Neural crest cell (in vitro differentiated cells): ENCODE results near the gene TERT. TPM values are rescaled to one million over a fixed set of nuclear protein-coding genes. Genes with fewer than 3 reads are reported as not detected.
"Not testable (repeated sequence)": the region's sequence is repeated elsewhere in the genome, so short reads cannot be mapped to it uniquely, and the experiment has no call there.

Experiments
- DNase-seq: peaks from one replicate; pipeline ENCODE4 v3.0.0; 2021; ENCODE audit warnings: low read depth, mixed read lengths, low spot score
- H3K27ac Mint-ChIP-seq: one replicate; pipeline ENCODE4 v1.8.0; 2021; ENCODE audit warnings: mild to moderate bottlenecking, mixed read lengths; ENCODE audit not compliant: unreplicated experiment
- H3K27me3 Mint-ChIP-seq: 2 replicates; pipeline ENCODE4 v1.8.0; 2021; ENCODE audit warnings: low read depth, mild to moderate bottlenecking, mixed read lengths
- H3K36me3 Mint-ChIP-seq: 2 replicates; pipeline ENCODE4 v1.8.0; 2021; ENCODE audit warnings: low read depth, mild to moderate bottlenecking, mixed read lengths
- H3K4me1 Mint-ChIP-seq: 2 replicates; pipeline ENCODE4 v1.8.0; 2021; ENCODE audit warnings: mixed read lengths
- H3K4me3 Mint-ChIP-seq: one replicate; pipeline ENCODE4 v1.8.0; 2021; ENCODE audit warnings: mild to moderate bottlenecking, mixed read lengths
- H3K9me3 Mint-ChIP-seq: 2 replicates; pipeline ENCODE4 v1.8.0; 2021; ENCODE audit warnings: mixed read lengths
- total RNA-seq: library from RNA; stranded (reverse); gene quantifications from 2 replicates; pipeline ENCODE4 v1.2.1, GENCODE V29; 2021
- TF ChIP-seq, protein P1 (sequence below): fragments of 200-600 bp; sonication (generic); conservative IDR thresholded peaks from 2 replicates; pipeline ENCODE4 v1.5.0; 2021; ENCODE audit warnings: antibody characterized with exemption, mild to moderate bottlenecking

TERT gene
- total RNA-seq, 1 donor from 2014 or later: 5.6 TPM

- Mint-ChIP-seq H3K4me1 (no peaks in the 10 kb centered on the region), H3K9me3 (no peaks in the 10 kb centered on the region), H3K27me3 (no peaks in the 10 kb centered on the region), H3K36me3 (no peaks in the 10 kb centered on the region), H3K27ac (no peak overlapping the region), H3K4me3 (no peak overlapping the region)
- no peak for DNase-seq
- TF ChIP-seq, protein P1, sequence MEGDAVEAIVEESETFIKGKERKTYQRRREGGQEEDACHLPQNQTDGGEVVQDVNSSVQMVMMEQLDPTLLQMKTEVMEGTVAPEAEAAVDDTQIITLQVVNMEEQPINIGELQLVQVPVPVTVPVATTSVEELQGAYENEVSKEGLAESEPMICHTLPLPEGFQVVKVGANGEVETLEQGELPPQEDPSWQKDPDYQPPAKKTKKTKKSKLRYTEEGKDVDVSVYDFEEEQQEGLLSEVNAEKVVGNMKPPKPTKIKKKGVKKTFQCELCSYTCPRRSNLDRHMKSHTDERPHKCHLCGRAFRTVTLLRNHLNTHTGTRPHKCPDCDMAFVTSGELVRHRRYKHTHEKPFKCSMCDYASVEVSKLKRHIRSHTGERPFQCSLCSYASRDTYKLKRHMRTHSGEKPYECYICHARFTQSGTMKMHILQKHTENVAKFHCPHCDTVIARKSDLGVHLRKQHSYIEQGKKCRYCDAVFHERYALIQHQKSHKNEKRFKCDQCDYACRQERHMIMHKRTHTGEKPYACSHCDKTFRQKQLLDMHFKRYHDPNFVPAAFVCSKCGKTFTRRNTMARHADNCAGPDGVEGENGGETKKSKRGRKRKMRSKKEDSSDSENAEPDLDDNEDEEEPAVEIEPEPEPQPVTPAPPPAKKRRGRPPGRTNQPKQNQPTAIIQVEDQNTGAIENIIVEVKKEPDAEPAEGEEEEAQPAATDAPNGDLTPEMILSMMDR: no peak
Measured at GRCh38 chr5:1232780-1233179, 62.1 kb downstream of the TERT start.

GRCh38 chr5:1231354-1231905, 63.4 kb downstream of the TERT start:
- DNase-seq: no peak
- Mint-ChIP-seq H3K4me1 (no peaks in the 10 kb centered on the region), H3K9me3 (no peaks in the 10 kb centered on the region), H3K4me3 (no peak overlapping the region), H3K27ac (no peak overlapping the region), H3K36me3 (no peaks in the 10 kb centered on the region), H3K27me3 (no peaks in the 10 kb centered on the region)
- TF ChIP-seq, protein P1: no peak

DNA sequence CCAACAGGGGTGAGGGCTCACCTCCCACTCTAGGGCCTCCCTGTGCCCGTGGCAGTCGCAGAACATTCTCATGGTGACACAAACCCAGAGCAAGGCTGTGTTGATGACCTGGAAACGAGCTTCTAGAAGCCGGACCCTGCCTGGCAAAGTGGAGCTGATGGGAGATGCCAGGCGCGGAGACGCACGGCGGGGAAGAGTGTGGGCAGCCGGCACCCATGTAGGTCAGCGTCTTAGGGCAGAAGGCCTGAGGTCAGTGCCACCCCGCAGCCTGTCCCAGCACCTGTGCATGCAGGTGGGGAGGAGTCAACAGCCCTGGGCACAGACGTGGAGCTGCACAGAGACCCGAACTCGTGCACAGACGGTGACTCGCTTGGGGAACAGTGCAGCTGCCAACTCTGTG, 64.3 kb downstream of the TERT start:
- Mint-ChIP-seq H3K36me3 (no peaks in the 10 kb centered on the region), H3K4me1 (no peaks in the 10 kb centered on the region), H3K4me3 (no peak overlapping the region), H3K27me3 (no peaks in the 10 kb centered on the region), H3K9me3 (no peaks in the 10 kb centered on the region), H3K27ac (no peak overlapping the region)
- TF ChIP-seq, protein P1: no peak
- DNase-seq: no peak

DNA sequence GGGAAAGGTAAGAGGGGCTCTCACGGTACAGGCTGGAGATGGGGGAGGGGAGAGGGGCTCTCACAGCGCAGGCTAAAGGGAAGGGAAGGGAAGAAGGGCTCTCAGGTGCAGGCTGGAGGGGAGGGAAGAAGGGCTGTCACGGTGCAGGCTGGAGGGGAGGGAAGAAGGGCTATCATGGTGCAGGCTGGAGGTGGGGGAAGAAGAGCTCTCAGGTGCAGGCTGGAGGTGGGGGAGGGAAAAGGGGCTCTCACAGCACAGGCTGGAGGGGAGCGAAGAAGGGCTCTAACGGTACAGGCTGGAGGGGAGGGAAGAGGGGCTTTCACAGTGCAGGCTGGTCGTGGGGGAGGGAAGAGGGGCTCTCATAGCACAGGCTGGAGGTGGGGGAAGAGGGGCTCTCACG, 65.0 kb downstream of the TERT start:
- DNase-seq: no peak
- TF ChIP-seq, protein P1: no peak
- Mint-ChIP-seq H3K27me3 (no peaks in the 10 kb centered on the region), H3K27ac (no peak overlapping the region), H3K36me3 (no peaks in the 10 kb centered on the region), H3K4me3 (no peak overlapping the region), H3K9me3 (no peaks in the 10 kb centered on the region), H3K4me1 (no peaks in the 10 kb centered on the region)

GRCh38 chr5:1229023-1229422, 65.8 kb downstream of the TERT start:
- not testable (repeated sequence) for H3K4me1 Mint-ChIP-seq, H3K36me3 Mint-ChIP-seq, DNase-seq, H3K4me3 Mint-ChIP-seq, H3K9me3 Mint-ChIP-seq, H3K27me3 Mint-ChIP-seq
- H3K27ac Mint-ChIP-seq: peak overlapping the region; percentile 57

DNA sequence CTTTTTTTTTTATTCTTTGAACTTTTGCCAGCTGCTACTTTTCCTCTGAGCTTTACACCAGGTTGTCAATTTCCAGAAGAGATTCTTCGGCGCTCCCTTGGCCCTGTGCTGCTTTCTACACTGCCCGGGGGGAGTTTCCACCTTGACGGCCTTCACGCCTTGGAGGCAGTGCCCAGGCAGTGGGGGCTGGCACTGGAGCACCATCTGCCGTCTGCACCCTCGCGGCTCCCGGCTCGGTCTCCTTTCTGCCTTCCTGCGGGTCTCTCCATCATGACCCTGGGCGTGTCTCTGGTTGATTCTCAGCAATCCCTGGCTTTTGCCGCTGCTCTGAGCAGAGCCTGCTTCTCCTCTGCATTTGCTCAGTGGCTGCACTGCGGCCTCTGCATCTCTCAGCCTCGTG, 66.7 kb downstream of the TERT start:
- no peak for DNase-seq
- no peaks in the 10 kb centered on the region for H3K4me1 Mint-ChIP-seq
- no peak overlapping the region for H3K27ac Mint-ChIP-seq
- no peaks in the 10 kb centered on the region for H3K9me3 Mint-ChIP-seq
- TF ChIP-seq, protein P1: no peak
- no peaks in the 10 kb centered on the region for H3K36me3 Mint-ChIP-seq
- no peak overlapping the region for H3K4me3 Mint-ChIP-seq
- H3K27me3 Mint-ChIP-seq: no peaks in the 10 kb centered on the region
